ENCODE data around the gene KCTD13.
"Not testable (repeated sequence)": the region's sequence is repeated elsewhere in the genome, so short reads cannot be mapped to it uniquely, and the experiment has no call there.

The KCTD13 gene

DNA sequence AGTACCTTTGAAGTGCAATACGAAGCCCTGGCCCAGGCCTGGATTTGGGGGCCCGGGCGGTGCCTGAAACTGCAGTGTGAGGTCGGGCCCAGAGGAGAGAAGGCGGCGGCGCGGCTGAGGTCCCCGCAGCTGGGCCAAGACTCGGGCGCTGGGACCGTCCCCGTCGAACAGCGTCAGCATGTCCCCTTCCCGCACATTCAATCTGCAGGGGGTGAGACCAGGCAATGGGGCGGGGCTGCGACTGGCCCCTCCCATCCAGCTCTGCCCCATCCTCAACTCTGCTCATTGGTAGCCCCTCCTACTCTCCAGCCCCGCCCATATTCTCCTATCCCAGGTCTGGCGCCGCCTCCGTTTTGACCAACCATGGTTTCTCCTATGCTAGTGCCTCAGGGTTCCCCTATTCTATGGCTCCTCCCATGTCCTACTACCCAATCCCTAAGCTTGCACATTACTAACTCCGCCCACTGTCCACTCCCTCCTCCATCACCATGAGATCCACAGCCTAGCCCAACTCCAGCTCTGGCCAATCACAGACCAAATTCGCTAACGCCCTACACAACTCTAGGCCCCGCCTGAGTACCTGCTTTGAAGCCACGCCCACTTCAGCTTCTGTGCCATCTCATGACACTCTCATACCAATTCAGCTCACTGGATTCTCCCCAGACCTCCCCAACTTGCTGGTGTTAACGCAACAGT, 48.6 kb downstream of the KCTD13 start:
- peak; percentile 20 for DNase-seq (ENCODE audit: low read depth)

DNA sequence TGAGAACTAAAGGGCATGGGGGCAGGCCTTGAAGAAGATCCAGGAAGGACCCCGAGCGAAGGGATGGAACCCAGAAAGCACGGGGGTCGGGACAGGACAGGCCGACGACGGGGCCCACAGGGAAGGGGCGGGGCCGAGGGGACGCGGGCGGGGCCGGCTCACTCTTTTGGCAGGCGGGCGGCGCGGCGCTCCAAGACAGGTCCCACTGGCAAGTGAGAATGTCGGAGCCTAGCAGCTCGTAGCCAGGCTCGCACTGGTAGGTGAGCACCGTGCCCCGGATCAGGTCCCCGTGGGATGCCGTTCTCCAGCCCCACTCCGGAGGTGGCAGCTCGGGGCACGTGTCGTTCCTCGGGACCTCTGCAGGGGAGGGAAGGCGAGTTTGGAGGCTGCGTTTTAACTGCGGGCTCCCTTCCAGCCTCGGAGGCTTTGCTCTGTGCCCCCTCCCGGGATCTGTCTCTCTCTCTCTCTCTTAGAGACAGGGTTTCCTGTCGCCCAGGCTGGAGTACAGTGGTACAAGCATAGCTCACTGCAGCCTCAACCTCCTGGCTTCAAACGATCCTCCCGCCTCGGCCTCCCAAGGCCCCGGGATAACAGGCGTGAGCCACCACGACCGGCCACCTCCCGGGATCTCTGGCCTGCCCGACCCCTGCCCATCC, 49.3 kb downstream of the KCTD13 start:
- DNase-seq (ENCODE audit: low read depth) = no peak

GRCh38 chr16:29876217-29876593, 49.8 kb downstream of the KCTD13 start:
- DNase-seq (ENCODE audit: low read depth) = no peak

GRCh38 chr16:29875206-29875605, 50.8 kb downstream of the KCTD13 start:
- DNase-seq (ENCODE audit: low read depth) = no peak

GRCh38 chr16:29873319-29873718, 52.7 kb downstream of the KCTD13 start:
- no peak for DNase-seq (ENCODE audit: low read depth)

DNA sequence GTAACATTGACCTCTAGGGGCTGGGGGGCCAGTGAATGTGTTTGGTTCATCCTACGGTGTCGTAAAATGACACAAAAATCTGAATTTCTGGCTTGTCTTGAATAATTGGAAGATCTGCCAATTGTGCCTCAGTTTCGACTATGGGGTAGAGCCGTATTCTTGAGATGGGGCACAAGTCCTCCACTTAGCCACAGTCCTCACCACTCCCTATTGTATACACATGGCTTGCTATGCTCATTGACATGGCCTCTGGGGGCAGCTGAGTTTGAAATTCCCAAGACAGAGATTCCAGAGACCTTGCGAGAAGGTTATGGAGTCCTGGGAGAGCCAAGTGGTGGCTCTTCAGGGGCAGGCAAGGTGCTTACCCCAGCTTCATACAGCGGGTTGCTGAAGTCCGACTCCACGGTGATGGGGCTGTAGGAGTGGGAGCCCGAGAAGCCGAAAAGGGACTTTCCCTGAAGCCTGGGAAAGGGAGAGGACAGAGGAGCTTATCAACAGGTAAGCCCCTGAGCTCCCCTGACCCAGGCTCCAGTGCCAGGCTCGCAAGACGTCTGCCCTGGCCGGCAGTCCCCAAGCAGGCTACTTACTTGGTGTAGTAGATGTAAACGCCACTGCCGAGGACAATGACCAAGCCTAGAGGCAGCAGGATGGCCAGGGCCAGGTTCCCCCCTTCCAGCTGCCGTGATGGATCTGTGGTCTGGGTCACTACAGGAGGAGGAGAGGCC, 54.0 kb downstream of the KCTD13 start:
- no peak for DNase-seq (ENCODE audit: low read depth)

GRCh38 chr16:29869067-29869466, 57.0 kb downstream of the KCTD13 start:
- not testable (repeated sequence) for DNase-seq (ENCODE audit: low read depth)

GRCh38 chr16:29868396-29869009, 57.5 kb downstream of the KCTD13 start:
- no peak for DNase-seq (ENCODE audit: low read depth)

- no peak for DNase-seq (ENCODE audit: low read depth)
These were observed 61.8 kb downstream of the KCTD13 start for GRCh38 chr16:29864205-29864604.

DNA sequence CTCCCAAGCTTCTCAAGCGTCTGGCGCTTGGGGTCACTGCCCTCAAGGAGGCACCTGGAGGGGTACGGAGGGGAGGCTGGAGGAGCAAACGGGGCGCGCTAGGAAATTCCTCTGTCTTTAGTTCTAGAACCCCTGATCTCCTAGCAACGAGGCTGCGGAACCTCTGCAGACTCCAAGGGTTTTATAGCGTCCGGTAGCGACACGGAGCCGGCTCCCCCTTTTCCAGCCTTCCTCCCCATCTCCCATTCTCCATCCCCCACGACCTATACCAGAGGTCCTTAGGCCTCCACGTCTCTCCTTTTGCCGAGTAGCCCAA, 62.4 kb downstream of the KCTD13 start:
- DNase-seq (ENCODE audit: low read depth) = no peak

DNA sequence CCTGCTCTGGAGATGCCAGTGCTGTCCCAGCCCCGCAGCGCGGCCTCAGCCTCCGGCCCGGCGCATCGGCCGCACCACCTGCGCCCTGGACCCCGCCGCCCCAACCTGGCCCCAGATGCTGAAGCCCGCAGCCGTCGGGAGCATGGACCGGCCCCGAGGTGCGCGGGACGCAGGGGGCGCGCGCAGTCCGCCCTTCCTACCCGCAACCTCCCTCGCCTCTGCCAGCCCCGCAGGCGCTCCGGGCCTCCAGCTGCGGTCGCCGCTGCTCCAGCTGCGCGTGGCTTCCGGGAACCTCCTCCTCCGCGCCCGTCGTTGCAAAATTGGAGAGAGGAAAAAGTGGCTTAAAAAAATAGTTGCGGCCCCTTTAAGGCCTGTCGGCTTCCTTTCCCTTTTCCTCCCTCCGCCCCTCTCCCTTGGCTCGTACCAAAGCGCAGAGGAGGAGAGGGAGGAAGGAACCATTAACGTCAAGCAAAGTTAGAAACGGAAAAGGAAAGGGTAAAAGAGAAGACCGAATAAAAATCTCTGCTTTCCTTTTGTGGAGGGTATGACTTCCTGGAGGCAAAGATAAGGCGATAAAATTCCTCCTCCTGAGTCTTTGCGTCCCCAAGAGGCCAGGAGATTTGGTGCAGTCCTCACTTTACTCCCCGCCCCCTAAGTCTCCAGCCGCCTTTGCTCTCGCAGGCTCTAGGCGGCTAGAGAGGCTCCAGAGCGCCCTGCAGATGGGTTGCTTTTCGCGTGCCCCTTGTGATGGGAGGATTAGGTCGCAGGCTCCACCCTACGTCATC, 63.0 kb downstream of the KCTD13 start, which contains the start of gene CDIPT:
Gene CDIPT, minus strand, starts transcription at position 343 of the 785 bp plus-strand sequence. CDS start 369 bp downstream, outside the sequence.
- peak; percentile 87 for DNase-seq (ENCODE audit: low read depth)

- no peak for DNase-seq (ENCODE audit: low read depth)
These were observed 63.6 kb downstream of the KCTD13 start for GRCh38 chr16:29862383-29862883.

- DNase-seq (ENCODE audit: low read depth) = no peak
These were observed 65.8 kb downstream of the KCTD13 start for GRCh38 chr16:29860218-29860617.

DNA sequence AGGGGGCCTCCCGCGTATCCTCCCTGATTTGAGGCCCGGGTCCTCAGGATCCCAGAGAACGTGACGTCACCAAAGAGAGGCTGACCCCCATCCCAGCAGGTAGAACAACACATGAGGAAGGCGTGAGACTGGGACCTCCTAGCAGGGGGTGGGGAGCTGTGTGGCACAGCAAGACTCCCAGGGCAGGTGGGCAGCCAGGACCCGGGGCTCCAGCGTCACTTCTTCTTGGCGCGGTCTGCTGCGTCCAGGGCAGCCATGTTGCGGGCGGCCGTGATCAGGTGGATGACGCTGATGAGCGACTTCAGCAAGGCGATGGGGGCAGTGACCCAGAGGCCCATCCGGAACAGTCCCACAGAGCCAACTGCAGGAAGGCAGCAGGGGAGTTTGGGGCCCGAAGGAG, 67.1 kb downstream of the KCTD13 start:
- DNase-seq (ENCODE audit: low read depth) = no peak

DNA sequence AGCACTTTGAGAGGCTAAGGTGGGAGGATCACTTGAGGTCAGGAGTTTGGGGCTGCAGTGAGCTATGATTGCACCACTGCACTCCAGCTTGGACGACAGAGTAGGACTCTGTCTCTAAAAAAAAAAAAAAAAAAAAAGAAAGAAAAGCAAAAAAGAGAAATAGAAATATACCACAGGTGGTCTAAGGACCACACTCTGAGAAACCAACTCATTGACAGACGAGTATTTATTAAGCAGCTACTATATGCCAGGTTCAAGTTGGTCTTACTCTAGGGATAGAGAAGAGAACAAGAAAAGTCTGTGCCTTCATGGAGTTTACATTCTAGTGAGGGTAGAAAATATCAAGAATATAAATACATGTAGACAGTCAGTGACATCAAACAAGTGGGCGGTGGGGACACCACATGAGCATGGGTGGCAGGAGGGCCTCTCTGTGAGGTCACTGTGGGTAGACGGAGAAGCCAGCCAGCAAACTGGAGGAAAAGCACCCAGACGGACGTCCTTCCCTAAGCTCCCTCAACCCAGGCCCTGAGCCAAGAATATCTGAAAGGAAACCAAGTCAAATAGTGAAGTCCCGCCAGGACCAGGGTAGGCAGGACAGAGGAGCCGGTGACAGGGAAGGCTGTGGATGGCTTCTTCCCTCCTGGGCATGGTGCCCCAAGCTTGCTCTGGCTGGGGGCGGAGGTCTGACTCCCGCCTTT, 67.7 kb downstream of the KCTD13 start:
- no peak for DNase-seq (ENCODE audit: low read depth)

DNA sequence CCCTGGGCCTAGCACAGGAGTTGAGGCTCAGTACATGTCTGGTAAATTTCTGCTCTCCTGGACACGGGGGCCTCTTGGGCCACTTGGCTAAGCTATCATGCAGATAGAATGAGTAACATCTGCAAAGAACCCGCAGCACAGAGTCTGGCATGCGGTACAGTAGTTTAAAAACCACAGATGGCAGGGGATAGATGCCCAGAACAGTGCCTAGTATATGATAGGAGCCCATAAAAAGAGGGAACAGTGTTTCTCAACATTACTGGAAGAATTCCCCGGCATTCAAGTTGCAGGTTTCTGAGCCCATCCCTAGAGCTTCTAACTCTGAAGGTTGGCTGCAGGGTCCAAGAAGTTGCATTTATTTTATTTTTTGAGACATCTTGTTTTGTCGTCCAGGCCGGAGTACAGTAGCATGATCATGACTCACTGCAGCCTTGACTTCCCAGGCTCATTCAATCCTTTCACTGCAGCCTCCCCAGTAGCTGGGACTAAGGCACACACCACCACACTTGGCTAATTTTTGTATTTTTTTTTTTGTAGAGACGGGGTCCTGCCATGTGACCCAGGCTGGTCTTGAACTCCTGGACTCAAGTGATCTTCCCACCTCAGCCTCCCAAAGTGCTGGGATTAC, 68.8 kb downstream of the KCTD13 start:
- no peak for DNase-seq (ENCODE audit: low read depth)

Measured in activated T-helper 9 cell treated with anti-CD3 and anti-CD28 coated beads, Interleukin-2, amount 50 U/mL, for 16 hours (primary cell).